ENCODE results near the gene MYH4. TPM values are rescaled to one million over a fixed set of nuclear protein-coding genes. Genes with fewer than 3 reads are reported as not detected.

The MYH4 gene
- total and polyA plus RNA-seq, 2 of the 8 experiments (the other 6 are each of a cell fraction or from before 2014, with no cell fraction given), result not detected

- H2BK120ac ChIP-seq (replicated peaks; ENCODE audit: low read depth, low read length), result no peak overlapping the region
- TF ChIP-seq SRF (IDR thresholded peaks at IDR 0.05; ENCODE audit: low read depth, low read length) (no peak), SP4 (IDR thresholded peaks at IDR 0.05; ENCODE audit: low read length) (no peak), BRCA1 (IDR thresholded peaks at IDR 0.05; ENCODE audit: low read depth, low read length) (no peak), POLR2A (IDR thresholded peaks at IDR 0.05; ENCODE audit: control extremely low read depth in 1 of 2, low read depth in 2 of 2, low read length in 2 of 2) (no peak), ASH2L (IDR thresholded peaks at IDR 0.05; ENCODE audit: low read length) (no peak), JUN (IDR thresholded peaks at IDR 0.05; ENCODE audit: low read depth, low read length) (no peak), EGR1 (IDR thresholded peaks at IDR 0.05; ENCODE audit: borderline replicate concordance, low read depth, low read length) (no peak), SUZ12 (IDR thresholded peaks at IDR 0.05; ENCODE audit: low read length) (no peak), NANOG (IDR thresholded peaks at IDR 0.05; ENCODE audit: insufficient read depth, low read depth, low read length, poor library complexity, severe bottlenecking) (no peak), SIRT6 (IDR thresholded peaks at IDR 0.05; ENCODE audit: low read length) (no peak)
- no peak overlapping the region for H3K4me2 ChIP-seq (ENCODE audit: insufficient read depth in 1 of 2, low read depth in 2 of 2, low read length in 2 of 2)
- no peak overlapping the region for H3K9ac ChIP-seq (replicated peaks in 1 of 4; ENCODE audit: extremely low read depth in 1 of 4, low read depth in 3 of 4, low read length in 3 of 4)
- FAIRE-seq (no peak), DNase-seq (ENCODE audit: low read depth in 1 of 2, low spot score in 2 of 2) (no peak)
- H4K5ac ChIP-seq (ENCODE audit: insufficient read length, low read depth, low read length), result no peak overlapping the region
- WGBS, 2 experiments (ENCODE audit: extremely low coverage in 1 of 2, insufficient coverage in 1 of 2, insufficient read length in 1 of 2, insufficient replicate concordance in 2 of 2, low coverage in 1 of 2, low lambda C conversion rate in 2 of 2, missing lambda C conversion rate in 1 of 2), result 85% methylated on average over 3 of the region's 3 CpGs; no CpG with 5 or more reads in 1 of the 2 experiments
- no peaks in the 10 kb centered on the region for H3K36me3 ChIP-seq (ENCODE audit: control insufficient read depth in 2 of 4, insufficient read depth in 4 of 4, low read length in 3 of 4)
- no peaks in the 10 kb centered on the region for H3K9me3 ChIP-seq (ENCODE audit: insufficient read depth in 2 of 2, low read depth in 1 of 2, low read length in 1 of 2)
- H2BK20ac ChIP-seq (ENCODE audit: low read length), result no peak overlapping the region
- H3K23ac ChIP-seq (ENCODE audit: insufficient read length), result no peak overlapping the region
- H3K27me3 ChIP-seq (replicated peaks in 1 of 4; ENCODE audit: control insufficient read depth in 3 of 4, extremely low read depth in 1 of 4, insufficient read depth in 3 of 4, low read length in 3 of 4), result no peaks in the 10 kb centered on the region
- no peaks in the 10 kb centered on the region for H3K79me2 ChIP-seq (ENCODE audit: control insufficient read depth in 1 of 2, insufficient read depth in 2 of 2, low read length in 2 of 2)
- H2AK5ac ChIP-seq (ENCODE audit: low read depth, low read length), result no peak overlapping the region
- H2BK15ac ChIP-seq (ENCODE audit: low read length), result no peak overlapping the region
- H2BK5ac ChIP-seq (ENCODE audit: low read depth, low read length), result no peak overlapping the region
- H2BK12ac ChIP-seq (ENCODE audit: low read depth, low read length), result no peak overlapping the region
- no peak overlapping the region for H3K18ac ChIP-seq (ENCODE audit: extremely low read depth, low read length)
- no peaks in the 10 kb centered on the region for H4K20me1 ChIP-seq (replicated peaks in 1 of 2; ENCODE audit: control insufficient read depth in 1 of 2, insufficient read depth in 2 of 2, low read length in 2 of 2)
- H3K23me2 ChIP-seq (ENCODE audit: low read depth, low read length), result no peaks in the 10 kb centered on the region
- no peak overlapping the region for H3K27ac ChIP-seq (ENCODE audit: low read depth, low read length)
- no peak overlapping the region for H4K91ac ChIP-seq (replicated peaks; ENCODE audit: insufficient read length, low read length)
- H3K4me3 ChIP-seq (ENCODE audit: extremely low read depth in 1 of 4, insufficient read depth in 2 of 4, low read depth in 3 of 4, low read length in 4 of 4), result no peak overlapping the region
- no peaks in the 10 kb centered on the region; a peak in 1 of 7 replicates for H3K4me1 ChIP-seq (replicated peaks in 1 of 4; ENCODE audit: control insufficient read depth in 3 of 4, insufficient read depth in 4 of 4, low read length in 3 of 4)
- H3K14ac ChIP-seq (ENCODE audit: insufficient read length), result no peak overlapping the region
- H3K4ac ChIP-seq (replicated peaks; ENCODE audit: insufficient read length, low read depth, low read length), result no peak overlapping the region
- no peak overlapping the region for H2AFZ ChIP-seq (ENCODE audit: low read length)
- H4K8ac ChIP-seq (ENCODE audit: extremely low read depth, insufficient read depth, low read length), result no peak overlapping the region
- ChIA-PET POLR2A (ENCODE audit: partially characterized antibody) (no interaction called here), CTCF (ENCODE audit: partially characterized antibody) (no interaction called here)
- H3K56ac ChIP-seq (replicated peaks; ENCODE audit: insufficient read length, low read depth, low read length), result no peak overlapping the region
- no peaks in the 10 kb centered on the region for H3K79me1 ChIP-seq (ENCODE audit: low read depth, low read length)
Observed at GRCh38 chr17:10499950-10500349, 30.6 kb upstream of the MYH4 start.
